NB4 (cell line): ENCODE data around the gene REG3G.

ENCODE experiments used
- CTCF ChIP-seq: IDR thresholded peaks from one replicate; pipeline ENCODE4 v1.5.1; 2012; ENCODE audit warnings: low read depth, low read length
- POLR2A ChIP-seq: IDR thresholded peaks from 2 replicates; pipeline ENCODE4 v1.6.1; 2011; ENCODE audit warnings: mild to moderate bottlenecking; ENCODE audit not compliant: insufficient read length; ENCODE audit errors: extremely low read depth

- TF ChIP-seq CTCF (no peak), POLR2A (no peak)
Observed at GRCh38 chr2:78993518-78994148, 31.9 kb upstream of the REG3G start.
